Omental fat pad (tissue), 4 donors: Measurements from ENCODE around the gene CLEC4G. TPM values are rescaled to one million over a fixed set of nuclear protein-coding genes. Genes with fewer than 3 reads are reported as not detected.
"Not testable (repeated sequence)": the region's sequence is repeated elsewhere in the genome, so short reads cannot be mapped to it uniquely, and the experiment has no call there.

Experiments
- ATAC-seq: fragments of 150-250 bp; one replicate; pipeline ENCODE4 v1.9.1; 2016; ENCODE audit warnings: mild to moderate bottlenecking, moderate library complexity; ENCODE audit not compliant: low FRiP score
- DNase-seq: peaks from one replicate; pipeline ENCODE4 v3.0.0-alpha.2; 2019; ENCODE audit warnings: low spot score
- total RNA-seq, 4 donors: library from RNA; depleted of rRNA; stranded (reverse); fragments of >200 nt; gene quantifications; one replicate each; pipeline ENCODE4 v1.1.0, GENCODE V29; 2016
- TF ChIP-seq, protein P1 (sequence below), 3 donors: fragments of 450-650 bp; IDR thresholded peaks; one replicate each; pipeline ENCODE4 v1.5.1; 2016 to 2017; ENCODE audit warnings: antibody characterized with exemption in 3 of 3, mild to moderate bottlenecking in 3 of 3, moderate library complexity in 2 of 3

CLEC4G gene
- total RNA-seq, 4 donors from 2014 or later, result 2.3 to 9.3 (median 6.0) TPM

DNA sequence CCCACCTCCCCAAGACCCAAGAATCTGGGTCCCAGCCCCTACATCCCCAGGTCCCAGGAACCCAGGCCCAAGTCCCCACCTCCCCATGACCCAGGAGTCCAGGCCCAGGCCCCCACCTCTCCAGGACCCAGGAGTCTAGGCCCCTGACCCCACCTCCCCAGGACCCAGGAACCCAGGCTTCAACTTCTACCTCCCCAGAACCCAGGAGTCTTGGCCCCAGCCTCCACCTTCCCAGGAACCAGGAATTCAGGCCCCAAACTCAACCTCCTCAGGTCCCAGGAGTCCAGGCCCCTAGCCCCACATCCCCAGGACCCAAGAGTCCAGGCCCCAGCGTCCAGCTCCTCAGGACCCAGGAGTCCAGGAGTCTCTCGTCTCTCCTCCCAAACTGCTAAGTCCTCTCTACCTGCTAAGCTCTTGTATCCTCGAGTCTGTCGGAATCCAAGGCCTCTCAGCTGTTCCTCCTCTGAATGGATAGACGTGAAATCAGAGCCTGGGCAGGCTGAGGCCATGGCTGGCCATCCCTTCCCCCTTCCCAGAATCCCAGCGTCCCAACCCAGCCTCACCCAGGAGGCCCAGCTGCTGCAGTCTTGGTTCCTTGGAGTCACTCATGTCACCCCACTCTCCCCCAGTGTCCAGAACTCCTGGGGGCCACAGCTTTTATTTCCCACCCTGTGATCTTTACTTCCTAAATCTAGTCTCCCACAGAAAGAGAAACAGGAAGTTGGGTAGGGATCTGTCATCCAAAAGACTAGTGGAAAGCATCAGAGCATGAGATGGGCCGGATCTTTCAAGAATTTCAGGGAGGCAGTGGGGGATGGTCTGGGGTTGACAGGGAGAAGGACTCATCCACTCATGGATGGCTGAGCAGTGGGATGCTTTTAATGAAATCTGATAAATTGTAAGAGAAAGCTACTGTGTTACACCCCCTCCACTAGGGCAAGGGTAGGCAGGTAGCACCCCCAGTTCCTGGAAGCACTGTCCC lies 15.3 kb upstream of the CLEC4G start, which contains the start of gene CD209:
TSS of gene CD209 (minus strand) at position 632 of the 982 bp plus-strand sequence. CDS start at position 609, 23 bp downstream.
- ATAC-seq (no peak), DNase-seq (no peak)
- TF ChIP-seq, protein P1, sequence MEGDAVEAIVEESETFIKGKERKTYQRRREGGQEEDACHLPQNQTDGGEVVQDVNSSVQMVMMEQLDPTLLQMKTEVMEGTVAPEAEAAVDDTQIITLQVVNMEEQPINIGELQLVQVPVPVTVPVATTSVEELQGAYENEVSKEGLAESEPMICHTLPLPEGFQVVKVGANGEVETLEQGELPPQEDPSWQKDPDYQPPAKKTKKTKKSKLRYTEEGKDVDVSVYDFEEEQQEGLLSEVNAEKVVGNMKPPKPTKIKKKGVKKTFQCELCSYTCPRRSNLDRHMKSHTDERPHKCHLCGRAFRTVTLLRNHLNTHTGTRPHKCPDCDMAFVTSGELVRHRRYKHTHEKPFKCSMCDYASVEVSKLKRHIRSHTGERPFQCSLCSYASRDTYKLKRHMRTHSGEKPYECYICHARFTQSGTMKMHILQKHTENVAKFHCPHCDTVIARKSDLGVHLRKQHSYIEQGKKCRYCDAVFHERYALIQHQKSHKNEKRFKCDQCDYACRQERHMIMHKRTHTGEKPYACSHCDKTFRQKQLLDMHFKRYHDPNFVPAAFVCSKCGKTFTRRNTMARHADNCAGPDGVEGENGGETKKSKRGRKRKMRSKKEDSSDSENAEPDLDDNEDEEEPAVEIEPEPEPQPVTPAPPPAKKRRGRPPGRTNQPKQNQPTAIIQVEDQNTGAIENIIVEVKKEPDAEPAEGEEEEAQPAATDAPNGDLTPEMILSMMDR (IDR thresholded peaks at IDR 0.05), result no peak

DNA sequence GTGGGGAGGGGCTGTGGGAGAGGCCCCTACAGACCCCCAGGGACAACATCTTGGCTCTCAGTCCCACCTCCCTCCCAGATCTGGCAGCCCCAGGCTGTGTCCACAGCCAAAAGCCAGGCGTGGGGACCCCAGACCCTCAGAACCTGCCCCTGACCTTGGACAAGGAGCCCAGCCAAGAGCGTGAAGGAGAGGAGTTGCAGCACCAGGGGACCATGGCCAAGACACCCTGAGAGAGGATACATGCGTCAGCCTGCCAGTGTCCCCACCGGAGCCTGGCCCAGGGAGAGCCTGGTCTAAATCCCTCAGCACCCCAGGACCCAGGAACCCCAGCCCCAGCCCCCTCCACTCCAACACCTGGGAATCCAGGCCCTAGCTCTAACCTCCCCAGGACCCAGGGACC lies 14.4 kb upstream of the CLEC4G start:
- not testable (repeated sequence) for ATAC-seq

DNA sequence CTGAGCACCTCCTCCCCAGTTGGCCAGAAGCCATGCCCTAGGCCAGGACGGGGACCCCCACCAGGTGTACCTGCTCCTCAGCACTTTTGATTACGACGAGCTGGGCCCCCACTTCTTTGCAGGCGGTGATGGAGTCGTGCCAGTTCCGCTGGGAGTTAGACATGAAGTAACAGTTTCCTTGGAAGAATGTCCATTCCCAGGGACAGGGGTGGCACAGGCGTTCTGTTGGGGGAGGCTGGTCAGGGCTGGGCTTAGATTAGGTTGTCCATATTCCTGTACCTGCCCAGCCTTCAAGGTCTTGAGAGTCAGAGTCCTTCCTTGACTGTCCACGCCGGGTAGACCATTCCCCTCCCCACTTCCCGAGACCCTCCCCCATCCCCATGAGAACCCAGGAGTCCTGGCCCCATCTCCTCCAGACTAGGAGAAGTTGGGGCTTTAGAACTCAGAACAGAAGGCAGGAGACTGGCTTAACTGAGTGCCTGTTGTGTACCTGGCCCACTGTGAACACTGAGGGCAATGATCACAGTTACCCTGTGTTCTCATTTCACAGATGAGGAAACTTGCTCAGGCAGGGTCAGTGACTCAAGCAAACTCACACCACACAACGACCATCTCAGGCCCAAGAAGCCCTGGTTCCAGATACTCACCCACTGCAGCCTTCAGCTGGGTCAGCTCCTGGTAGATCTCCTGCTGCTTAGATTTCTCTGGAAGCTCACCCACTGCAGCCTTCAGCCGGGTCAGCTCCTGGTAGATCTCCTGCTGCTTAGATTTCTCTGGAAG lies 13.2 kb upstream of the CLEC4G start:
- ATAC-seq (no peak), DNase-seq (no peak)
- TF ChIP-seq, protein P1 (IDR thresholded peaks at IDR 0.05), result no peak

More for the DNA sequence above, 14.4 kb upstream of the CLEC4G start:
- DNase-seq, result not testable (repeated sequence)

DNA sequence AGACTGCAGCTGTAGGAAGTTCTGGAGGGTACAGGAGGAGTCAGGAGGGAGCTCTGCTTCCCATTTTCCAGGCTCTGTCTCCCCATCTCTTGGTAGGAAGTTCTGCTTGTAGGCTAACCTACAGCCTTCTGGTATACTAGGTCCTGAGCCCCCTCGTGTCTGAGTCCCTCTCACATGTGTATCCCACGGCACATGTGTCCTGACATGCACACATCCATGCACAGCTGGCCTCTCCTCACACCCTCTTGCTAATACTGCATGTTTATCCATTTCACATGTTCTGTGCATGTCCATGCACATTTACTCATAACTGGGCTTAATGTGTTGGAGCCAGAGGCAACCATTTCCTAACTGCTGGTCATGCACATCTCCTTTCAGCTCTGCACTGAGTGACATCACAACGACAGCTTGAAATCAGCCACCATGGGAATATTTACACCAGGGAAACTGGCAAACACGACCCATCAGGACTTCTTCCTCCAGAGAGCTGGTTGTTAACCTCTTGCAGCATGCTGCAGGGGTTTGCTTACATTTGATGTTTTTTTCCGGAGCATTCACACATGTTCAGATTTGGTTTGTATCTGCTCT lies 12.4 kb upstream of the CLEC4G start:
- no peak for DNase-seq
- TF ChIP-seq, protein P1 (IDR thresholded peaks at IDR 0.05), result no peak
- ATAC-seq, result no peak

DNA sequence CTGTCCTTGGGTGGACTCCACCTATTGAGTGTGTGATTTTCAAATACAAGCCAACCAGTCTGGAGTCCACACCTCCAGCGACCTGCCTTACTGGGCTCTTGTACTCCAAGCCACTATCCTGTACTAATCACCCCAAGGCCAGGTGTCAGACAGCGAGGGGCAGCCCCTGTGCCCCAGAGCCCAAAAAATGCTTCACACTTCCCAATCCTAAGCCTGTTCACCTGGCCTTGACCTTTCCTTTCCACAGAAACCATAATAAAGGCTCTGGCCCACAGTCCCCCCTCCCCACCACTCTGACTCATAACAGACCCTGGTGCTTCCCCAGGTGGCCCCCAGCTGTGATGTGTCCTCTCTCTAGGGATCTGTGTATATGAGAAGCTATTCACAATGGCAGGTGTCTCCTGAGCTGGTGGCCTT lies 11.5 kb upstream of the CLEC4G start:
- TF ChIP-seq, protein P1 (IDR thresholded peaks at IDR 0.05), result no peak
- DNase-seq, result no peak
- ATAC-seq, result no peak

DNA sequence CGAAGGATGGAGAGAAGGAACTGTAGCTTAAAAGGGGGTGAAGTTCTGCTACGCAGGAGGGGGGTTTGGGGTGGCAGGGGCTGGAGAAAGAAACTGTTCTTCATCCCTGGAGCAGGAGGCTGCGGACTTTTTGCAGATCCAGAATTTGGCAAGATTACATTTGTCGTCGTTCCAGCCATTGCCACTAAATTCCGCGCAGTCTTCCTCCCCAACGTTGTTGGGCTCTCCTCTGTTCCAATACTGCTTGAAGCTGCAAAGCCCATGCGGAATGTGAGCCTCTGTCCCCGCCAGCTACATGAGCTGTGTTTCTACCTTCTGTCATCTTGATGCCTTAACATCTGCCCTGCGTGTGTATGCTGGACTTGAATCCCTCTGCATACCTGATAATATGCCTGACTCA lies 11.1 kb upstream of the CLEC4G start:
- ATAC-seq (no peak), DNase-seq (no peak)
- TF ChIP-seq, protein P1 (IDR thresholded peaks at IDR 0.05), result no peak

DNA sequence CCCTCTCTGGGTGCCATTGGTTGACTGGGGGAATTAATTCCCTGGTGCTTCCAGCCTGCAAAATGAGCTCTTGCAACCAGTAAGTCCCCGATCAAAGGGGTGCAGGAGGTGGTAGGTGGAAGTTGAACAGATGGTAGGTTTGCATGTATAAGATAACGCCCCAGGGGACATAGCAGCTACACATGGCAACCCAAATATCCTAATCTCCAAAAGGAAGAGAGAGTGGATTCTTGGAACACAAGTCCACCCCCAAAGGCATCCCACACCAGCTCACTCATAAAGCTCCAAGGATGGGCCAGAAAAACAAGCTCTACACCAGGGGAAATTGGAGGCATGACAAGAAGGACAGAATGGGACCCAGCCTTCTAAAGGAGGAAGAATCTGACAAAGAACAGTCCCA lies 10.7 kb upstream of the CLEC4G start:
- DNase-seq (no peak), ATAC-seq (no peak)
- TF ChIP-seq, protein P1 (IDR thresholded peaks at IDR 0.05), result no peak
